OCI-LY1 (cell line): ENCODE results near the gene ANO4.

Experiments
- EZH2 ChIP-seq: fragments of 200-600 bp; sonication (generic), shearing (Covaris generic); IDR thresholded peaks from 2 replicates; pipeline ENCODE4 v1.8.0; 2017; ENCODE audit warnings: borderline replicate concordance, mixed run types, mild to moderate bottlenecking, antibody characterized with exemption, low read length, moderate library complexity, mixed read lengths
- TF ChIP-seq, protein P1 (sequence below): fragments of 200-600 bp; sonication (generic), shearing (Covaris generic); IDR thresholded peaks from 2 replicates; pipeline ENCODE4 v1.5.1; 2017; ENCODE audit warnings: mild to moderate bottlenecking, antibody characterized with exemption, low read length, moderate library complexity, mixed read lengths

DNA sequence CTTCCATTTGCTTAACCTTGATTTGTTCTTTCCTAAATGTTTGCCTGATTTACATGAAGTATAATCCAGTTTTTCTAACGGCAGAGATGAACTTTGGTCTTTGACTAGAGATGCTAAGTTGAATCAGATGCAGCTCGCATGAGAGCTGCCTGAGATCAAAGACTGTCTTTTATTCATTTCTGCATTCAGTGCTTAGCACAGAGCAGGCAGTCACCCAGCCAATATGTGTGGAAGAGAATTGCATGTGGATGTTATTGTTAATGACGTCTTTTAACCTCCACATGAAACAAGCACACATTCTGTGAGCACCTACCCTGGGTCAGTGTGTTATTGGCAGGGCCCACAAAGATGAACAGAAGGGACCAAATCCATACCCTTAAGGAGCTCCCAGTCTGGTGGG is 316.3 kb downstream of the ANO4 start:
- TF ChIP-seq, protein P1, sequence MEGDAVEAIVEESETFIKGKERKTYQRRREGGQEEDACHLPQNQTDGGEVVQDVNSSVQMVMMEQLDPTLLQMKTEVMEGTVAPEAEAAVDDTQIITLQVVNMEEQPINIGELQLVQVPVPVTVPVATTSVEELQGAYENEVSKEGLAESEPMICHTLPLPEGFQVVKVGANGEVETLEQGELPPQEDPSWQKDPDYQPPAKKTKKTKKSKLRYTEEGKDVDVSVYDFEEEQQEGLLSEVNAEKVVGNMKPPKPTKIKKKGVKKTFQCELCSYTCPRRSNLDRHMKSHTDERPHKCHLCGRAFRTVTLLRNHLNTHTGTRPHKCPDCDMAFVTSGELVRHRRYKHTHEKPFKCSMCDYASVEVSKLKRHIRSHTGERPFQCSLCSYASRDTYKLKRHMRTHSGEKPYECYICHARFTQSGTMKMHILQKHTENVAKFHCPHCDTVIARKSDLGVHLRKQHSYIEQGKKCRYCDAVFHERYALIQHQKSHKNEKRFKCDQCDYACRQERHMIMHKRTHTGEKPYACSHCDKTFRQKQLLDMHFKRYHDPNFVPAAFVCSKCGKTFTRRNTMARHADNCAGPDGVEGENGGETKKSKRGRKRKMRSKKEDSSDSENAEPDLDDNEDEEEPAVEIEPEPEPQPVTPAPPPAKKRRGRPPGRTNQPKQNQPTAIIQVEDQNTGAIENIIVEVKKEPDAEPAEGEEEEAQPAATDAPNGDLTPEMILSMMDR: no peak
- no peak for TF ChIP-seq EZH2
